Stimulated activated effector memory CD8-positive, alpha-beta T cell treated with anti-CD3 and anti-CD28 coated beads, Interleukin-12 subunit alpha, Interleukin-12 subunit beta, amount 100 ng/mL, for 72 hours (primary cell): ENCODE data around the gene GBX1.
A peak's percentile ranks its signal among the peaks of the same experiment; 100 is the strongest.

Experiments used
- ATAC-seq: fragments of 150-1000 bp; cut with Tn5 transposase; 2 replicates; pipeline ENCODE4 v1.10.0; 2021
- DNase-seq, 2 donors: peaks; one replicate each; pipeline ENCODE4 v3.0.0; 2021 to 2022; ENCODE audit warnings: low spot score in 2 of 2
- H3K27ac Mint-ChIP-seq: one replicate; pipeline ENCODE4 v1.8.0; 2022; ENCODE audit warnings: mild to moderate bottlenecking, mixed read lengths
- H3K36me3 Mint-ChIP-seq: one replicate; pipeline ENCODE4 v1.8.0; 2022; ENCODE audit warnings: mild to moderate bottlenecking, mixed read lengths
- H3K4me1 Mint-ChIP-seq: one replicate; pipeline ENCODE4 v1.8.0; 2022; ENCODE audit warnings: mixed read lengths
- H3K4me3 Mint-ChIP-seq: one replicate; pipeline ENCODE4 v1.8.0; 2022; ENCODE audit warnings: mild to moderate bottlenecking, mixed read lengths
- H3K9me3 Mint-ChIP-seq: one replicate; pipeline ENCODE4 v1.8.0; 2022; ENCODE audit warnings: mixed read lengths

The GBX1 gene

DNA sequence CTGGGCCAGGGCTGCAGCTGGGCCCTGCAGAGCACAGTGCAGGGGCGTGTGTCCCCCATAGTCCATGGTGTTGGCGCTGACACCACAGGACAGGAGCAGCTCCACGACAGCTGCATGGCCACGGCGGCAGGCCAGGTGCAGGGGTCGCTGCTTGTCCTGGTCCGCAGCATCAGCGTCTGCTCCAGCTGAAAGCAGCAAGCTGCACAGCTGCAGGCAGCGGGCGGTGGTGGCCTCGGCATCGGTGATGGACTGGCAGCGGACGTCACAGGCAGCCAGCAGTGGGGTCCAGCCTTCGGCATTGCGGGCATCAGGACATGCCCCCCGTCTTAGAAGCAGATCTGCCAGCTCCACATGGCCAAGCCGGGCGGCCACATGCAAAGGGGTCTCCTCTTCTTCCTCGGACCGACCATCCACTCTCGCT, 13.5 kb upstream of the GBX1 start:
- Mint-ChIP-seq H3K27ac (no peak overlapping the region), H3K36me3 (no peaks in the 10 kb centered on the region), H3K4me3 (no peak overlapping the region), H3K9me3 (no peaks in the 10 kb centered on the region), H3K4me1 (no peaks in the 10 kb centered on the region)
- no peak for DNase-seq
- peak; percentile 17 for ATAC-seq

DNA sequence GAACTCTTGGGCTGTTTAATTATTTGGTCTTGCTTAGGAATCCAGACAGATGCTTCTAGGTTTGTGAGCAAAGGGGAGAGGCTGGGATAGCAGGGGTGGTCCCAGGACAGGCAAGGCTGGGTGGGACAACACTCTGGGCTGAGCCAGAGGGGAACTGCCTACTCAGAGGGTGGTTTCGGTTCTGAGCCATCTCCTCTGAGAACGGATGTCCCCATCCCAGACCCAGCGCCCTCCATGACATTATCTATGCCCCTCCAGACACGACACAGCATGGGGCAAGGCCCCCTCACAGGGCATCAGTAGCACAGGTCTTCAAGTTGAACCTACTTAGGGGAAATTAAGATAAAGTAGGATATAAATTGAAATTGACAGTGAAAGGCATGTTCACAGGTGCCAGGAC, 12.5 kb upstream of the GBX1 start:
- no peaks in the 10 kb centered on the region for H3K4me1 Mint-ChIP-seq
- no peaks in the 10 kb centered on the region for H3K36me3 Mint-ChIP-seq
- no peak overlapping the region for H3K4me3 Mint-ChIP-seq
- DNase-seq (no peak), ATAC-seq (no peak)
- no peak overlapping the region for H3K27ac Mint-ChIP-seq
- no peaks in the 10 kb centered on the region for H3K9me3 Mint-ChIP-seq

DNA sequence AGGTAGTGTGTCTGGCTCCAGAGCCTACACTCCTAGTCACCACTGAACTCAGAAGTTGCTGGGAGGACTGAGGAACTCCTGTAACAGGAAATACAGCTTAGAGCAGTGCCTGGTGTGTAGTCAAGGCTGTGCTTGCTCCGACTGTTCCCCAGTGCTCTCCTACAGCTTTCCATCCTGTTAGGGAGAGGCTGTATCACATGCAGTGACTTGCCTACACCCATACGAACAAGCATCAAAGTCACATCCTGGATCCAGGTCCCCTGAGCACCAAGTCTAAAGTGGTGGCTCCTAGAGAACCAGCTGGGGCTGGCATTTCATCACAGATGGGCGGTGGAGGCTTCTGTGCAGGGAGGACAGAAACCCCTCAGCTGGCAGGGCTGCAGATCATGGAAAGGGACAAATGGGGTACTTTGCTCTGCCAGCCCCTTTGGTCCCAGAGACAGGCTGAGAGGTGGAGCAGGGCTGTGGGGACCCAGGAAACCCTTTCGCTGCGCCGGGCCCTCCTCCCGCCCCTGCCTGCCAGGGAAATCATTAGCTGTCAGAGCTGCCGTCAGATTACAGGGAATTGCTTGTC, 11.9 kb upstream of the GBX1 start:
- ATAC-seq, result no peak
- H3K27ac Mint-ChIP-seq, result no peak overlapping the region

DNA sequence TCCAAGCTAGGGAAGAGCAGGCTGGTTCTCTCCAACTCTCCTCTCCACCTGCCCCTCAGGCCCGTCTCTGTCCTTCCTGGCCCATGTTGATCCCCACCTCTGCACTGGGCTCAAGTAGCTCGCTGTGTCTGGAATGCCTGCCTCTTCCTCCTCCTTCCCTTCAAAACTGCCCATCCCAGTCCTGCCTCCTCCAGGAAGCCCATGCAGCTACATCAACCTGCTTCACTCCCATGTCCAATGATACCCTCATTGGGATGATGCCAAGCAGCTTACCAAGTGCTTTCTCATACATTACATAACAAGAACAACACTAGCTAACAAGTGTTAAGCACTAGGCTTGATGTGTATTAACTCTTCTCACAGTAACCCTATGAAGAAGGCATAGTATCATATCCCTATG, 11.3 kb upstream of the GBX1 start:
- H3K9me3 Mint-ChIP-seq, result no peaks in the 10 kb centered on the region
- DNase-seq (no peak), ATAC-seq (no peak)
- no peak overlapping the region for H3K4me3 Mint-ChIP-seq
- H3K27ac Mint-ChIP-seq, result no peak overlapping the region
- no peaks in the 10 kb centered on the region for H3K36me3 Mint-ChIP-seq
- H3K4me1 Mint-ChIP-seq, result no peaks in the 10 kb centered on the region

More for the DNA sequence above, 11.9 kb upstream of the GBX1 start:
- DNase-seq, result no peak
- Mint-ChIP-seq H3K4me3 (no peak overlapping the region), H3K9me3 (no peaks in the 10 kb centered on the region), H3K36me3 (no peaks in the 10 kb centered on the region), H3K4me1 (no peaks in the 10 kb centered on the region)

DNA sequence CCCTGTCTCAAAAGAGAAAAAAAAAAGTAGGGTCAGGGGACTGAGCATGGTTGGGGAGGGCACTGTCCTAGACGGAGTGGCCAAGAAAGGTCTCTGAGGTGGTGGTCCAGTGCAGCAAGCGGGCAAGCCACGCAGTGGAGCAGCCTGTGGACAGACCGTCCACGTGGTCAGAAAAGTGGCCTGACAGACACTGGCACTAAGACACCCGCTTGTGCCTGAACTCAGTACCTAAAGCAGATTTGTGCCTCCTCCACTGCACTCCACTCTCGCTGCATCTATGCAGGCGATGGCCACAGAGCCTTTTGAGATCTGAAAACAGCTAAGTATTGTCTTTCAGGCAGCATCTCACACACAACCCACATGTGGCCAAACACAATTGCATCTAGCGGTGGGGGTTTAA, 10.7 kb upstream of the GBX1 start:
- Mint-ChIP-seq H3K4me1 (peaks cover 4% of the 10 kb centered on the region), H3K4me3 (no peak overlapping the region), H3K9me3 (no peaks in the 10 kb centered on the region), H3K27ac (no peak overlapping the region), H3K36me3 (peaks cover 2% of the 10 kb centered on the region)
- no peak for ATAC-seq
- no peak for DNase-seq

DNA sequence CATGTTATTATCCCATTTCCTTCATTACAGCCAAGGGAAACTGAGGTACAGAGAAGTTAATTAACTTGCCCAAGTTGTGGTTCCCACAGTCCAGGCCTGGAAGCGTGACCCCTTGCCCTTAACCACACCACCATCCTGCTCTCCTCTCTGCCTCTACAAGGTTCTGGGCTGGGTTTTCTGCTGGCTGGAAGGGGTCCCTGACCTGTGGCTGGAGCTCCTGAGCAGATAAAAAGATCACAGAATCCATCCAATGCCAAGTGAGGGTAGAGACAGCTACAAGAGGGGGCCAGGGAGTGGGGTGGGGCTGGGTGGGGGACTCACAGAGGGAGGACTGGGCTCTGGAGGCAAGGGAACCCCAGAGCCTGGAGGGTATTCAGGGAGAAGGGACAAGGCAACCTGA, 9.8 kb upstream of the GBX1 start:
- Mint-ChIP-seq H3K4me3 (no peak overlapping the region), H3K36me3 (peaks cover 6% of the 10 kb centered on the region), H3K4me1 (peaks cover 14% of the 10 kb centered on the region), H3K9me3 (no peaks in the 10 kb centered on the region), H3K27ac (no peak overlapping the region)
- DNase-seq, result no peak
- no peak for ATAC-seq

DNA sequence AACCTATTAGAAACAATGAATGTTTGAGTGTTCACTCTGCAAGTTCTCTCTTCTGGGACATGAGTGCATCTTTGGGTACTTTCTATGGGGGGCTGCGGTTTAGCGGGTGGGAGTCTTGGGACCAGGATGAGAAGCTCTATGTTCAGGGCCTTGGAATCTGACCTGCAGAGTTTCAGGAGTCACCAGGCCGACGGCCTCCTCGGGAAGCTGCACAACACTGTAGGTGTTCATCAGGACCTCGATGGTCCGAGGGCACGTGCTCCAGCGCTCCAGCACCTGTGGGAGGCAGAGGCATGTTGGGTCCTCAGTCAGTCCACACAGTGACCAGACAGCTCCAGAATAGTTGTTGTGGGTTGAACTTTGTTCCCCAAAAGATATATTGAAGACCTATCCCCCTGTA, 8.9 kb upstream of the GBX1 start:
- no peak for ATAC-seq
- DNase-seq, result no peak
- no peak overlapping the region for H3K27ac Mint-ChIP-seq
- no peaks in the 10 kb centered on the region for H3K9me3 Mint-ChIP-seq
- H3K4me3 Mint-ChIP-seq, result no peak overlapping the region
- peaks cover 16% of the 10 kb centered on the region for H3K4me1 Mint-ChIP-seq
- H3K36me3 Mint-ChIP-seq, result peaks cover 6% of the 10 kb centered on the region

DNA sequence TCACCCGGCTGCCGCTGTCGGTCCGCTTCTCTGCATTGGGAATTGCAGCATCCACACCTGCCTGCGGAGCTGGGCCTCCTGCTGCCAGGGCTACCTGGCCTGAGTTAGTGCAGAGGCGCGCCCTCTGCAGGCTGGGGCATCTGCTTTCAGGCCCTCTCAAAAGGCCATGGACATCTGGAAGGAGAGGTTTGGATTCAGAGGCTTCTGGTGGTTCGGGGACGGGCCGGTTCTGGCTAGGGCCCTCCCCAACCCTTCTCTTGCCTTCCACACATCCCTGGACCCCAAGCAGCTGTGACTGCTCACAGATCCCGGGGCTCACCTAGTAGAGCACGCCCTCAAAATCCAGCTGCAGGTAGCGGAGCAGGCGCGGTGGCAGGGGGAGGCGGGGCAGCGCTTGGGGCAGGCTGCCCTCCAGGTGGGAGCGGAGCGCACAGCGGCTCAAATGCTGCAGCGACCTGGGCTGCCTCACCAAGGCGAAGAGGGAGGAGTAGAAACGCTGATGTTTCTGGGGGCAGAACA, 8.4 kb upstream of the GBX1 start:
- no peak overlapping the region for H3K27ac Mint-ChIP-seq
- no peak for ATAC-seq

DNA sequence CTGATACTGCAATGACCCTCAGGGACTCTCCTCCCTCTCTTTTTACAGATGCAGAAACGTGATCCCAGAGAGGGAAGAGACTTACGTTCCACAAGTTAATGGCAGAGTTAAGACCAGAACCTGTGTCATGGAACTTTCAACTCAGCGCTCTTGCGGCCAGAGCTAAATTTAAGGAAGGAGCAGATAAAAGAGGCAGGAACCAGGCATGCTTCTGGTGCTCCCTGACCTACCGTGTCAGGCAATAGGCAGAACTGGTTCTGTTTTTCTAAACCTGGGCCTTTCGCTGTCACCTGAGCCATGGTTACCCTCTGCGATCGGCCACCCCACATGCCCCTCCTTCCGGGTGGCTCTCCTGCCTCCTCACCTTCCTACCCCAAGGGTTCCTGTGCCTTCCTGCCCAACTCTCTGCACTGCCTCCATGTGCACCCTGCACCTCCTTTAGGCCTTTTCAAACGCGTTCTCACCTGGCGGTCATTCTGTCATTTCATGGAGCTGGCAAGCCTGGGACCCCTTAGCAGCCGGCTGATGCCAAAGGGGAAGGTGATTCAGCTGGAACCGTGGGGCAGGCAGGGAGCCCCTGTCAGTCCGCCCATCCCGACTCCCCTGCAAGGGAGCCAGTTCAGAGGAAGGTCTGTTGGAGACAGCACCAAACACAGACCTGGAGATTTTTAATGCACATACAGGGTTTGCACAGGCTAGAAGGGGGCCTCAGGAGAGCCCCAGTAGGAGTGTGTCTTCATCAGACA, 7.7 kb upstream of the GBX1 start:
- ATAC-seq (no peak), DNase-seq (no peak)
- Mint-ChIP-seq H3K27ac (no peak overlapping the region), H3K4me1 (peaks cover 16% of the 10 kb centered on the region), H3K36me3 (peaks cover 6% of the 10 kb centered on the region), H3K9me3 (no peaks in the 10 kb centered on the region), H3K4me3 (no peak overlapping the region)

More for the DNA sequence above, 8.4 kb upstream of the GBX1 start:
- DNase-seq, result no peak
- no peak overlapping the region for H3K4me3 Mint-ChIP-seq
- peaks cover 6% of the 10 kb centered on the region for H3K36me3 Mint-ChIP-seq
- no peaks in the 10 kb centered on the region for H3K9me3 Mint-ChIP-seq
- peaks cover 16% of the 10 kb centered on the region for H3K4me1 Mint-ChIP-seq

DNA sequence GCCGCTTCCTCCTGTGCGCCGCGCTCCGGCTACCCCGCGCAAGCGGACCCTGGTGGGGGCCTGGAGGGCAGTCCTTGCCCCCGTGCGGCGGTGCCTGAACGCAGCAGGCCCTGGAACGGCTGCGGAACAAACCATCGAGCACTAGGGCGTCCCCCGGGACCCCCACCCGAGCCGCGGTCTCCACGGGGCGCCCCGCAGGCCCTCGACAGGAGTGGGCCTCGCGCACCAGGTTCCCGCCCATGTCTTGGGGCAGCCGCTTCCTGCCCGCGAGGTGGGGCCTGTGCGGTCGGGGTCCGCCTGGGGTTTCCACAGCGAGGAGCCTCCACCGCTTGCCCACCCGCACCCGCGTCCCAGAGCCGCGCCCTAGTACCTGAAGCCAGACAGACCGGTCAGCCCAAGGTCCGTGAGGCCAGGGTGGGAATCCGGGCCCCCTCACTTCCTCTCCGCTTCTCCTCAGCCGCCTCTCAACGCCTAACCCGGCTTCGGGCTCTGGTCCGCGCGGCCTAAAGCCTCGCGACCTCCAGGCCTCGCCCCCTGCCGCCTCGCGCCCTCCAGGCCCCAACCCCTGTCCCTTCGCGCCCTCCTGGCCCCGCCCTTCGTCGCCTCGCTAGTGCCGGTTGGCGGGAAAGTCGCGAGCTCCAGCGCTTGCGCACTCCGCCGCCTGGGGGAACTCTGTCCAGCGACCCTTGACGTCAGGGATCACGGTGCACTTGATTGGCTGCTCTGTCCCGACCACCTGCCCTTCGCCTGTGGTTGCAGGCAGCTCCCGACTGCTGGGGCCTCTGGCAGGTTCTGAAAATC, 7.0 kb upstream of the GBX1 start:
- Mint-ChIP-seq H3K4me1 (peaks cover 16% of the 10 kb centered on the region), H3K9me3 (no peaks in the 10 kb centered on the region), H3K36me3 (peaks cover 6% of the 10 kb centered on the region), H3K4me3 (no peak overlapping the region), H3K27ac (no peak overlapping the region)
- DNase-seq (no peak), ATAC-seq (no peak)

DNA sequence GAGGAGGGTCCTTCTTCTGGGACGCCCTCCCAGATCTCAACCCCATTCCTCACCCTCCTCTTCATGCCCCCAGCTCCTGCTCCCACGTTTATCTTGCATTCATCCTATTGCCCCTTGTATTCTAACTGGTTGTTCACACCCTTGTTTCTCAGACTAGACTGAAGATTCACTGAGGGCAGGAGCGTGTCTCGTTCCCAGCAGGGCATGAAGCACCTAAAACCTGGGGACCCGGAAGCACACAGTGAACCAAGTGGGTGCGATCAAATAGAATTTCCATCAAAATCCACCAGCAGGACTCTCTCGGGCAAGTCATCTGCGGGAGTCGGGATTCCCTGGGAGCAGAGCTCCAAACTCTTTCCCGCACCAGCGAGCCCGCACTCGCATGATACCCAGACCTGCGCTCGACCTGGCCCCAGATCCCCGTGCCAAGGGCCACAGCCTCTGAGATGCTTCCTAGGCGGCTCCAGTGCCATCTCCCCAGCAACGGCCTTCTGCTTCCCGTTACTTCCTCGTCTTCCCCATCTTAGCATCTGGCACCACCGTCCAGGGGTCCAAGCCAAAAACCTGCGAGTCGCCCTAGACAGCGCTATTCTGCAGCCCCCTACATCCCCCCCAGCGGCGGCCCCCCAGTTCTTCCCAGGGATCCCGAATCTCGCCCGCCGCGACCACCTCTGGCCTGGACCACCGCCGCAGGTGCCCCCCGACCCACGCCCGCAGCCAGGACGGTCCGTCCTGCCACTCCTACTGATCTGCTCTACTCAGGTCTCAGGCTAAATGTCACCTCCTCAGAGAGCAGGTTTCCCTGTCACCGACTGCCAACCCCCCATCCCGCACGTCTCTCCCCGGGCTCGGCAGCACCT, 6.1 kb upstream of the GBX1 start:
- Mint-ChIP-seq H3K9me3 (no peaks in the 10 kb centered on the region), H3K27ac (no peak overlapping the region), H3K4me3 (no peak overlapping the region), H3K4me1 (peaks cover 23% of the 10 kb centered on the region), H3K36me3 (peaks cover 6% of the 10 kb centered on the region)
- DNase-seq (no peak), ATAC-seq (no peak)

DNA sequence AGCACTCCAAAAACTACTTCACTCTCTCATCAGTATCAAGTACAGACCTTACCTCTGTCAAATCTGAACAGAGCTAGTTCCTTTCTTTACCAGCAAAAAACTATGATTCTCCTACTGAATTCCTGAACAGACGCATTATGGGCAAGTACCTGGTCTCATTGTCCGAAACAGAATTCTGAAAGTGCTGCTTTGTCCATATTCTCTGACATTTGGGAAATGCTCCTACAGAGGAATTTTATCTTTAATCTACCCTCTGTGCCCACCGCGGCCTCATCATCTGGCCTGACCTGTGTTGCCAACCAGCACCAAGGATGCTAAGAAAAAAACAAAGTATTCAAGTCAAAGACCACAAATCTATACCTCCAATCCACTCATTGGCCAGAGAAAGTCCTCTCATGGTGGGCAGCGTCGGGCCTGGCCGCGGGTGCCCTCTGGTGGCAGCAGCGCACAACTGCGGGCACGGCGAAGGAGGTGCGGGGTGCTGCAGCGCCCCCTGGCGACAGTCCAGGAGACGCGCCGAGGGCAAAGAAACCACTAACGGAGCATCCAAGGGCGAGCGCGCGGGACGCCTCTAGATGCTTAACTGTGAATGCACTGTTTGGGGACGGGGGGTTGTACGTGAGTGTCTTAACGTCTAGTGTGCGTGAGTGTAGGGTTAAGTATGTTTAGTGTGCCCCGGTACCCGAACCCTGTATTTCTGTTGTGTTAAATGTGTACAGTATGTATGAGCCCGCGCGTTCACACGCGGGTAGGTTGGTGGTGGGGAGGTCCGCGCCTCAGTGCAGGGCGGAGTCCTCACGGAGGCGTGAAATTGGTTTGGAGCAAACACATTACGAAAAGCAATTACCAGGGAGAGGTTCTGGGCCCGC, 5.0 kb upstream of the GBX1 start:
- Mint-ChIP-seq H3K4me3 (no peak overlapping the region), H3K9me3 (no peaks in the 10 kb centered on the region), H3K27ac (peak overlapping the region; percentile 23), H3K36me3 (peaks cover 6% of the 10 kb centered on the region), H3K4me1 (peaks cover 28% of the 10 kb centered on the region)
- ATAC-seq (peak; percentile 72), DNase-seq (peak; percentile 89 to 93)

DNA sequence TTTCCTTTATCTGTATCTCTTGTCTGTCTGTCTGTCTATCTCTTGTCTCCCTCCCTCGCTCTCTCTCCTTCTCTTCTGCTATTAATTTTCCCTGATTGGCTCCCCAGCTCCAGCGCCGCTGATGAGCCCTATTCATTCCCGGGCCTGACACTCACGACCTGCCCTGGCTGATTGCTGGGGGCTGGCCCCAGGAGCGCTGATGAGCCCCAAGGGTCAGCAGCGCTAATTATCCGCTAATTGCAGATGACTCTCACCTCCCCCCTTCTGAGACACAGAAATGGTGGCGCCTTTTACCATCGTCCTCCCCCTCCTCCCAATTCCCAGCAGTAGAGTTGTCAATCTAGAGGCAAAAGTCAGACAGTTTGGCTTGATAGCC, 1.3 kb upstream of the GBX1 start:
- no peak overlapping the region for H3K27ac Mint-ChIP-seq

More for the DNA sequence above, 1.3 kb upstream of the GBX1 start:
- no peak for ATAC-seq
- Mint-ChIP-seq H3K36me3 (peaks cover 6% of the 10 kb centered on the region), H3K4me1 (peaks cover 28% of the 10 kb centered on the region), H3K9me3 (no peaks in the 10 kb centered on the region), H3K4me3 (peak overlapping the region; percentile 66)
- DNase-seq, result no peak
